AG09309 (cell line): ENCODE results near the gene GRHPR.

Experiments used
- DNase-seq: peaks from one replicate; pipeline ENCODE4 v3.0.0-alpha.2; 2010; ENCODE audit warnings: low read depth
- H3K4me3 ChIP-seq: 2 replicates; pipeline ENCODE4 v1.5.1; 2011; ENCODE audit warnings: mild to moderate bottlenecking, low read depth, low read length, moderate library complexity; ENCODE audit not compliant: control insufficient read depth
- TF ChIP-seq, protein P1 (sequence below): IDR thresholded peaks from 2 replicates; pipeline ENCODE4 v1.5.1; 2011; ENCODE audit warnings: mild to moderate bottlenecking, low read depth, low read length, inconsistent platforms; ENCODE audit not compliant: insufficient read depth, control insufficient read depth; ENCODE audit errors: missing control alignments

GRHPR gene

GRCh38 chr9:37428345-37428744 lies 5.8 kb downstream of the GRHPR start:
- DNase-seq = no peak
- TF ChIP-seq, protein P1, sequence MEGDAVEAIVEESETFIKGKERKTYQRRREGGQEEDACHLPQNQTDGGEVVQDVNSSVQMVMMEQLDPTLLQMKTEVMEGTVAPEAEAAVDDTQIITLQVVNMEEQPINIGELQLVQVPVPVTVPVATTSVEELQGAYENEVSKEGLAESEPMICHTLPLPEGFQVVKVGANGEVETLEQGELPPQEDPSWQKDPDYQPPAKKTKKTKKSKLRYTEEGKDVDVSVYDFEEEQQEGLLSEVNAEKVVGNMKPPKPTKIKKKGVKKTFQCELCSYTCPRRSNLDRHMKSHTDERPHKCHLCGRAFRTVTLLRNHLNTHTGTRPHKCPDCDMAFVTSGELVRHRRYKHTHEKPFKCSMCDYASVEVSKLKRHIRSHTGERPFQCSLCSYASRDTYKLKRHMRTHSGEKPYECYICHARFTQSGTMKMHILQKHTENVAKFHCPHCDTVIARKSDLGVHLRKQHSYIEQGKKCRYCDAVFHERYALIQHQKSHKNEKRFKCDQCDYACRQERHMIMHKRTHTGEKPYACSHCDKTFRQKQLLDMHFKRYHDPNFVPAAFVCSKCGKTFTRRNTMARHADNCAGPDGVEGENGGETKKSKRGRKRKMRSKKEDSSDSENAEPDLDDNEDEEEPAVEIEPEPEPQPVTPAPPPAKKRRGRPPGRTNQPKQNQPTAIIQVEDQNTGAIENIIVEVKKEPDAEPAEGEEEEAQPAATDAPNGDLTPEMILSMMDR = no peak
- no peak overlapping the region for H3K4me3 ChIP-seq

- DNase-seq = no peak
- no peak overlapping the region for H3K4me3 ChIP-seq
- TF ChIP-seq, protein P1 = no peak
Observed at GRCh38 chr9:37429441-37430285, 7.2 kb downstream of the GRHPR start.

DNA sequence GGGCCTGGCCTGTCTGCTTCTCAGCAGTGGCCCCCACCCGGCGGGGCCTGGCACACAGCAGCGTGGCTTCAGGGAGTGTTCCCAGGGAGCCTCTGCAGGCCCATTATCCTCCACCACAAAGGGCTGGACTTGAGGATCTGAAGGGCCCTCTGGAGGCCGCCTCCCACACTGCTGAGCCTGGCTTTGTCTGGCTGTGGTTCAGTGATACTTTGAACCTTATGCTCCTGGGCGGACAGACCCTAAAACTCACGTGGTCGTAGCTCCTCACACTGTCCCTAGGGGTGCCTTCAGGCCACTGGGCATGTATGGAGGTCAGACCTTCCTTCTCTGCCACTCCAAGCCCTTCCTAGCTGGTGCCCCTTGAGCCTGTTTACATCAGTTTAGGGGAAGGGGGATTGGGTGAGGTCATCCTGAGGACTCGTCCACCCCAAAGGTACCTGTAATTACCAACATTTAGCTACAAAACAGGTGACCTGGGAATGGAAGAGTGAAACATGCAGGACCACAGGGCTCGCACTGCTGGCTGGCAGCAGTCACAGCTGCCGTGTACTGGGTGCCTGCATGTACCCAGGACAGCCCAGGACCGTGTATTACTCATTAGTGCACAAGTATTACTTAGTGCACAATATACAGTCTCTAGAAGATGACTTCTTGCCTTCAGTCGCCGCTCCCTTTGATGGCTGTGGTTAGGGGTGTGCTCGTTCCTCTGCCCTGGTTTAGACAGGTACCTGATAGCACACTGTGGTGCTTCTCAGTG lies 8.5 kb downstream of the GRHPR start:
- TF ChIP-seq, protein P1 = no peak
- DNase-seq = no peak
- H3K4me3 ChIP-seq = no peak overlapping the region

GRCh38 chr9:37432020-37432419 lies 9.5 kb downstream of the GRHPR start:
- TF ChIP-seq, protein P1 = no peak
- no peak for DNase-seq
- no peak overlapping the region for H3K4me3 ChIP-seq

- H3K4me3 ChIP-seq = no peak overlapping the region
Observed at GRCh38 chr9:37433867-37434371, 11.4 kb downstream of the GRHPR start.

DNA sequence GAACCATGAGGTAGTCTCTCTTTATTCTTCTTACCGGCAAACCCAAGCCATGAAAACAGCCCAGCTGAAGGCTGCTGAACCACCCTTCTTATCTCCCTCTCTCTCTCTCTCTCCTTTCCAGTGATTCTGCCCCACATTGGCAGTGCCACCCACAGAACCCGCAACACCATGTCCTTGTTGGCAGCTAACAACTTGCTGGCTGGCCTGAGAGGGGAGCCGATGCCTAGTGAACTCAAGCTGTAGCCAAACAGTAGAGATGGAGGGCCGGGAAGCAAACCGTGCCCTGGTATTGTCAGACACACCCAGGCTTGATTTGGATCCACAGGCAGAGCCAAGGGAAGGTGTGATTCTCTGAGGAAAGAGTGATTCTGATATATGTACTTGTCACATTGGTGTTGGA lies 14.0 kb downstream of the GRHPR start:
- no peak for DNase-seq
- H3K4me3 ChIP-seq = no peak overlapping the region
- TF ChIP-seq, protein P1 = no peak

More at GRCh38 chr9:37433867-37434371, 11.4 kb downstream of the GRHPR start:
- TF ChIP-seq, protein P1 = no peak
- DNase-seq = no peak
